Cortex of kidney (tissue), 1 donor: Measurements from ENCODE around the gene CPA1.

ENCODE experiments used
- DNase-seq: peaks from one replicate; lab custom pipeline; 2025; lab: John Stamatoyannopoulos, UW

CPA1 gene

DNA sequence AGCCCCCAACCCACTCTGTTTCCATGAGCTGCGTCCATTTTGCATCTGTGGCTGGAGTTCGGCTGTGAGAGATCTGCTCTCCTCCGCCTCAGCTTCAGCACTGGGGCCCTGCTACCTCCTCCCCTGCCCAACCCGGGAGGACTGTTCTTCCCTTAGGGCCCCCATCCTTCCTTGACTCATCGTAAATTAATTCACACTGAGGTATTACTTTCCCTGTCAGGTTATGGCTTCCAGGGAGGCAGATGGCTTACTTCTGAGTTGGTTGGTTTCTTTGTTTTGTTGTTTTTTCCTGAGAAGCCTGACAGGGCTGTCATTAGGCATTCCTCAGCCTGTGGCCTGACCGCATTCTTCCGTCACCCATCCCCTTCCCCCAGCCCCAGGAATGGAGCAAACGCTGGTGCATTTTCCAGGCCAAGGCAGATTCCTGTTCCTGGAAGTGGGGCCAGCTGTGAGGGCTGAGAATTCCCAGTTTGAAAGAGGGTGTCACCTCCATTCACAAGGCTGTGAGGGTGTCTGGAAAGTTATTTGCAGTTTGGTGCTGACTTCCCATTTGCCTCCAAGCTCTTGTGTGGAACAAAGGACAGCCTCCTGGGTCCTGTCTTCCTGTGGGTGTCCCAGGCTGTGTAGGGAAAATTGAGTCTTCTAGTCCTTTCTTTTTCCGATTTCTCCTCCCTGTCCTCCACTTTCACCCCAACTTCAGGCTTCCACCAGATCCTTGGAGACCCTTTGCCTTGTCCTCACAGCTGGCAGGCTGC lies 24.0 kb upstream of the CPA1 start:
- DNase-seq: no peak

DNA sequence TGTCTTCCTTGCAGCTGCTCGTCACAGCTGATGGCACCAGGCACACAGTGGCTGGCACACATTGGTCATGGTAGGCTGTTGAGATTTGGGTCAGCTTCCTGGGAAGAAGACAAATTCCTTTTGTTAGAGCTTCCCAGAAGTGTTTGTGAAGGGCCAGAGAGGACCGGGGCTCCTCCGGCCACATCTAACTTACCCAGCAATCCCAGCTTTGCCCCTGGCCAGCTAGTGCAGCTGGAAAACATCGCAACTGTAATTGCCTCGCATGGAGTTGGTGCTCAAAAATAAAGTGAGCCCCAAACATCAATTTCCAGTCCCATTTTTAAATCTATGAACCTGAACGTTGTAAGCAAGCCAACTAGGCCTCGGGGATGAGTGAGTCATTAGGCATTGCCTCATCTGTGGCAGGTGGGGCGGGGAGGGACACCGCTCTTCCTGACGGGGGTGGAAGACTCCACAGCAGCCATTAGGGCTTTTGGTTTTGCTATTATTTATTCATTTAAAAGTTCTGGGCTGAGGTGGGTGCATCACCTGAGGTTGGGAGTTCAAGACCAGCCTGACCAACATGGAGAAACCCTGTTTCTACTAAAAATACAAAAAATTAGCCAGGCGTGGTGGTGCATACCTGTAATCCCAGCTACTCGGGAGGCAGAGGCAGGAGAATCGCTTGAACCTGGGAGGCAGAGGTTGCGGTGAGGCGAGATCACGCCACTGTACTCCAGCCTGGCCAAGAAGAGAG lies 23.2 kb upstream of the CPA1 start:
- DNase-seq: no peak

DNA sequence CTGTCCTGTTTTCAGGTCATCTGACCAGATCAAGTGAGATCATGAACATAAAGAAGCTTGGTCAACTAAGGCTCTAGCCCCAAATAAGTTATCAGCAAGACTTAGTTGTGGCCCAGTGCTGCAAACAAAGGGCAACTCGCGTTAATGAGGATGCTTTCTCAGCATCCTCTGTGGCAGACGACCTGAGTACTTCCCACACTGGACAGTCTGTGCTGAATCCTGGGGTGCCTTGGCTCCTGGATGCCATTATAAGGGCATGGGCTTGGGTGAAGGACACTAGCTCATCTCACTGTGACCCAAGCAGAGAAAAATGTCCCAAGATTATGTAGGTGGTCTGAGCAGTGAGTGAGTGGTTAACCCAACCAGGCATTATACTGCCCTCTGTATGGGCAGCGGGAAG lies 21.8 kb upstream of the CPA1 start:
- no peak for DNase-seq

DNA sequence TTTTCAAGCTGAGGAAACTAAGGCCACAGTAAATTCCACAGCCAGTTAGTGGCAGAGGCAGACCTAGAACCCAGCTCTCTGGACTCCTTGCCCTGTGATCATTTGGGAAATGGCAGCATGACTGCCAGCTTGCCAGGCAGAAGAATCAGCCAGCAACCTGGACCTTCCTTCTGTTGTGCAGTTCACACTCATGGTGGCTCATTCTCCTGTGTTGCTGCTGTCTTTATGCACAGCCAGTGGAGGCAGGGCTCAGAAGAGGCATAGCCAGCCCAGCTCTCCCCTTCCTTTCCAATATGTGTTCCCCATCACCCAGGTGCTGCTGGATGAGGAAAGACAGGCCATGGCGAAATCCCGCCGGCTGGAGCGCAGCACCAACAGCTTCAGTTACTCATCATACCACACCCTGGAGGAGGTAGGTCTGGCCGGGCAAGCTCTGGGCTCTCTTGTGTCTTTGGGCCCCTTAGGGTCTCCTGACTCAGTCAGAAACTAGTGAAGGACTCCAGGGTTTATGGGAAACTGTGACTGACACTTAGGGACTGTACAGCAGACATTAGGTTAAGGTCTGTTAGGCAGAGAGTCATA lies 20.9 kb upstream of the CPA1 start:
- no peak for DNase-seq

DNA sequence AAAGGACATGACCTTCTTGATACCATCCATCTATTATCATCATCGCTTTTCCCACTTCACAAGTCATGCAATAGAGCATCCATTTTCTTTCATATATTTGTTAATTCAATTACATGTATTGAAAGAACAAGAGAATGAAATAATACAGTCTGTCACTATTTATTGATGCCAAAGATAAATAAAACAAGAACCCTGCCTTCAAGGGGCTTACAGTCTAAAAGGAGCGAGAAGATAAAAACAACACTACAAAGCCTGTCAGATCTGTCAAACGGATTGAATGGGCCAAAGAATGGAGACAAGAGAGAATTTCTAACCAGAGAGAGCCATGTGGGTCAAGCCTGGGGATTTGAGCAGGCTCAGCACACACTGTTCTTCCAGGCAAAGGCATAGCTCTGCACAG lies 19.8 kb upstream of the CPA1 start:
- no peak for DNase-seq

DNA sequence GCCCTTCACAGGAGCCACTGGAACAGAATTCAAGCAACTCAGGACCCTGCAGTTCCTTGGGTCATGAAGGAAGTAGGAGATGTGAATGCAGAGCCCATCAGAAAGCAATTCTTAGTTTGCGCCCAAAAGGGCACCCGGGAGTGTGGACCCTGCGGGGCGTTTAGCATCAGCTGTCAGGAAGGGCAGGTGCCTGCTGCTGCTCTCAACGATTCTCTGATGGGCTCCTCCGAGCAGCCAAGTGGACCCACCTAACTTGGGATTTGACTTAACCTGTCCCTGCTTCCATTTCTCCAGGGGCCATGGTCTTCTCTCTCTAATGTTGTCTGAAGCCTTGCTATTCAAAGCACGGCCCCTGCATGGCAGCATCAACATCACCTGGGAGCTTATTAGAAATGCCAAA lies 18.6 kb upstream of the CPA1 start:
- DNase-seq: no peak

DNA sequence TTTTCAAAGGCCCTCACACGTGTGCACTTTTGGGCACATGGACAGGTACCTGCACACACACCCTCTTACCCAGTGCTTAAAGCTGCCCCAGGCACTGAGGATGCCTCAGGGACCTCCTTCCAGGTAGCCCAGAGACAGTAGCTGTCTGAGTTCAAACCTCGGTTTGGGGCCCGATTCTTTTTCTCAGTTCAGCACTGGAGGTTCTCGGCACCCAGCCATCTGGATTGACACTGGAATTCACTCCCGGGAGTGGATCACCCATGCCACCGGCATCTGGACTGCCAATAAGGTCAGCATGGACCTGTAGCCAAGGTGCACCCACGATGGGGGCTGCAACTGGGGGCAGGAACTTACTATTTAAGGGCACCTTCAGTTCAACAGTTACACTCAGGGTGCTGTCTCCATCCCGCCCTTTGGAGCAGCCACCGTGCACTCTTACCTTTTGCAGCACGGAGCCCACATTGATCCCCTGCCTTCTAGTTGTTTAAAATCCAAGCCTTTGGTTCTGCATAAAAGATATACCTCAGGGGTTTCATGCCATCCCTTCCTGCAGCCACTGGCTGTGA lies 18.0 kb upstream of the CPA1 start:
- DNase-seq: no peak

DNA sequence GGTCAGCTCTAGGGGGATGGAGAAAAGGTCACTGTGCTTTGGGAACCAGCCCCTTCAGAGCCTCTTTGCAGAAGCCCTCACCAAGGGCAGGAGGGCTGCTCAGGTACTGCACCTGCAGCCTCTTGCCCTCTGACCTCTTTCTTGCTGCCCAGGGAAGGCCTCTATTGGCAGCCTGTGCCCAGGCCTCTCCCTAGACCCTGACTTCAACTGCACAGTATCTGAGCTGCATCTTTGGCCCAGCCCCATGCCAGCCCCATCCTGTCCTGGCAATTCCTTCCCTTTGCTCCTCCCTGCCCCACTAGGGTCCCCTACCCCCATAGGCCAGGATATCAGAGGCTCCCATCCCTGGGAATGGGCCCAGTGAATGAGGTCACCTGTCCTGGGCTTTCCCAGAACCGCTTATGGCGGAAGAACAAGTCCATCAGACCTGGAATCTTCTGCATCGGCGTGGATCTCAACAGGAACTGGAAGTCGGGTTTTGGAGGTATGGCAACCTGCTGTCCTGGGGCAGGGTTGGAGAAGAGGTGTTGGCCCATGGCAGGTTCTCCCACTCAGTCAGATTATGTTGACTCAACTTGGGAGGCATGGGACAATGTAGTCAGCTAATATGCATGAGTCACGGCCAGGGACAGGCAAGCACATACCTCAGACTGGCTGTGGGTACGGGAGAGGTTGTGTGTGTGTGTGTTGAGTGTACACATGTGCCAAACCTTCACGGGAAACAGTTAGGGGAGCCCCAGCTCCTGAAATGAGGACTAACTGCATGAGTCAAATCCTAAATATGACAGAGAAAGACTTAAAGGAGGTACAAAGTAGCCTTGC lies 17.1 kb upstream of the CPA1 start:
- no peak for DNase-seq

DNA sequence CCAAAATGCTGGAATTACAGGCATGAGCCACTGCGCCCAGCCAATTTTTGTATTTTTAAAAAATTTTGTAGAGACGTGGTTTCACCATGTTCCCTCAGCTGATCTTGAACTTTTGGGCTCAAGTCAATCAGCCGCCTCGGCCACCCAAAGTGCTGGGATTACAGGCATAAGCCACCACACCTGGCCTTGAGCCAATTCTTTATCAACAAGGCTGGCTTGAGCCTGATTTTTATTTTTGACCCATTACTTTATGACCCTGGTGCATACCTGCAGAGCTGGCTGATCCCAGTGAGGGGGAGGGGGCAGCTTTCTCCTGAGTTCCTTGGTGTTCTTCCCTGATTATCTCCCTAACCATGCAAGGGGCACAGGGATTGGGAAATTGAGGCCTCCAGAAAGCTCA lies 15.8 kb upstream of the CPA1 start:
- no peak for DNase-seq

DNA sequence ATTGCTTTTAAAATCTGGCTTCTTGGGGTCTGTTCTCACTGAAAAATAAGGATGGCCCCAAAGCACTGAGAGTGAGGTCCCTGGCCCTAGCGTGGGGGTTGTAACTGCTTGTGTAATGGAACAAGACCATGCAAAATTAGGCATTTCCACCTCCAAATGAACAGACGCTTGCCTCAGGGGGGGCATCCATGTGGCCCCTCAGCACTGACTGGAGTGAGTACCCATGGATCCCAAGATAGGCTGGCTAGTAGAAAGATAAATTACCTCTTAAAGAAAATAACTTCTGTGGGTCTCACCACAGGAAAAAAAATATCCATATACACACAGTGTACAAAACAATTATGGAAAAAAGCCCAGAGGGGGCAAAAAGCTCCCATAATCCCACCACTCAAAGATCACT lies 15.2 kb upstream of the CPA1 start:
- DNase-seq: no peak

DNA sequence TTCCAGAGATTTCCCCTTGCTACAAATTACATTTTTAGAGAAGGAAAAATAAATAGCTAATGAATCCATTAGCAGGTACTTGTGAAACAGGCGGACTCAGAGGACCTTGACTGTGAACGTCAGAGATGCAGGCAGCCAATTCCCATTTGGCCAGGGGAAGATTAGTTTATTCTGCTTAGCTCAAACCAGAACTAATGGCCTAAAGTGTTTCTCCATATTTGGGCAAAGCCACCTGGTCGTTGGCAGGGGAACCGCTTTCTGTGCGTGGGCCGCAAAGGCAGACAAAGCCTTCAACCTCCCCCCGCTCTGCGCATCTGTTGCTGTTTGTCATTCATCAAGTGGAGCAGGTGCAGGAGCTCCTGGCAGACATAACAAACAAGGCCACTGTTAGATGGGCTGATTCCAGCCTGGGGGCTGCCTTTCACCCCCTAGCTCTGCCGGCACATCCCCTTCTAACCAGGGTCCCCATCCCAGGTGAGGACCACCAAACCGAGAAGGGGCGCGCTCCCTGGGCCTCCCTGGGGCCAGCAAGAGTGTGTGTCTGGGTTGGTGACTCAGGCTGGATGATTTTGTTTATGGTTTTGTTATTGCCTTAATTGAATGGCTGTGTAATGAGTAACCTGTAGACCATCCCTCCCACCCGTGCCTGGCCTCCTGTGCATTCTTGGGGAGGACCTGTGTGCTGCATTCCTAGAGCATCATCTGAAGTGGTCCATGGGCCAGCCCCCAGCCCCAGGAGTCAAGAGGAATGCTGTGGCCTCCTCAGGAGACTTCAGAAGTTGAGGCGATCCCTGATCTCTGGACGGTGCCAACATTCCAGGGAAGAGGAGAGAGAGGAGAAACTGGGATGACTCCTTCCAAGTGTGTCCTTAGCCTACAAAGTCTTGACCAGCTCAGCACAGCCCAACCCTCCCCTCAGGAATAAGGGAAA lies 14.5 kb upstream of the CPA1 start:
- DNase-seq: no peak

DNA sequence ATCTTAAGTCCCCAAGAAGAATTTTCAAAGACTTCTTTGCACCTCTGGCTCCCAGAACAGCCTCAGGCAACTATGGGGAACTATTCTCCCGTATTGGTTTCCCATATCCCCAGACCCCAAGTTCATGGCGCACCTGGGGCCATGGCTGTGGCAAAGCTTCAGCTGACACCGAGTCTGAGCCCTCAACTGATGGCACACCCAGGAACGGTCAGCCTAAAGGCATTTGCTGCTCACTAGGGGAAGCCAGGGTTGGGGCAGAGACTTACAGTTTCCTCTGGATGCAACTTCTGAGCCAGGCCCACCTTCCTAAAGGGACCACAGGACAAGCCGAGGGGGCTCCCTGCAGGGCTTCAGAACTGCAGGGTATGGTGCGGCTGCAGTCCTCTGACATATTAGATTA lies 13.7 kb upstream of the CPA1 start:
- DNase-seq: no peak

DNA sequence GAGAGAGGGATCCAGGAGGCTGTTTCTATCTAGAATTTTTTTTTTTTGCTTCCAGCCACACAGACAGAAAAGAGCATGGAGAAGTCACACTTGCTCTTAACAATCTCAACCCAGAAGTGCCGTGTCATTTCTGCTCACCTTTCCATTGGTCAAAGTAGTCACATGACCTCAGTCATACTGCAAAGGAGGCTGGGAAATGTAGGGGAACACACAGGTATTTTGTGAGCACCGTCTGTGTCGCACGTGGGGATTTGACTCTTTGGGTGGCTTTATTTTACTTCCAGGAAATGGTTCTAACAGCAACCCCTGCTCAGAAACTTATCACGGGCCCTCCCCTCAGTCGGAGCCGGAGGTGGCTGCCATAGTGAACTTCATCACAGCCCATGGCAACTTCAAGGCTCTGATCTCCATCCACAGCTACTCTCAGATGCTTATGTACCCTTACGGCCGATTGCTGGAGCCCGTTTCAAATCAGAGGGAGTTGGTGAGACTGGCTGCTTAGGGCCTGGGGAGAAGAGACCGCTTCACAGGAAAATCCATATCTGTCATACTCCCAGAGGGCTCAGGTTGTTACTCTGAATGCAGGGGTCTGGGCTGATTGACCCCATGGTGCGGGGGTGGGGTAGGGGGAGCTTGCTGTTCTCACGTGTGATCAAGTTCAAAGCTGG lies 13.1 kb upstream of the CPA1 start:
- DNase-seq: no peak

DNA sequence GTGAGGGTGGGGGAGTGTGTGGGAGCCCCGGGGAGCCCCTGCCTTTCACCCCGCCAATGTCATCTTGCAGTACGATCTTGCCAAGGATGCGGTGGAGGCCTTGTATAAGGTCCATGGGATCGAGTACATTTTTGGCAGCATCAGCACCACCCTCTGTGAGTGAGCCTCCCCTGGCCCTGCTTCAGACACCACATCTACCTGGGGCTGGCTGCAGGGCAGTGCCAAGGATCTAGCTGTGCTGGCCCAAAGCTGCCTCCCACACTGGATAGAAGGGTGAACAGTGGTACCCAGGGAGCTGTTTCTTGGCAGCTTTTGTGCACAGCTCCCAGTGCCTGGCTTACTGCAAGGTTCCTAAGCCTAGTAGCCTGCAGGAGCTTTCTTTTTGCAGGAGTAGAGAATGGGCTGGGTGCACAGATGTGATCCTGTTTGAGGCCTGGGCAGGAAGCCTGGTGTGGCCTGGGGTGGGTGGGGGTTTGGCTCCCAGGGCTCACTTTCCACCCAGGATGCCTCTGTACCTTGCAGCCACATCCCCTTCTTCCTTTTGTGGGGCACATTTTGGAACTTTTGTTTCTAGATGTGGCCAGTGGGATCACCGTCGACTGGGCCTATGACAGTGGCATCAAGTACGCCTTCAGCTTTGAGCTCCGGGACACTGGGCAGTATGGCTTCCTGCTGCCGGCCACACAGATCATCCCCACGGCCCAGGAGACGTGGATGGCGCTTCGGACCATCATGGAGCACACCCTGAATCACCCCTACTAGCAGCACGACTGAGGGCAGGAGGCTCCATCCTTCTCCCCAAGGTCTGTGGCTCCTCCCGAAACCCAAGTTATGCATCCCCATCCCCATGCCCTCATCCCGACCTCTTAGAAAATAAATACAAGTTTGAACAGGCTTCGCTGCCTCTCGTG lies 12.2 kb upstream of the CPA1 start:
- DNase-seq: no peak

DNA sequence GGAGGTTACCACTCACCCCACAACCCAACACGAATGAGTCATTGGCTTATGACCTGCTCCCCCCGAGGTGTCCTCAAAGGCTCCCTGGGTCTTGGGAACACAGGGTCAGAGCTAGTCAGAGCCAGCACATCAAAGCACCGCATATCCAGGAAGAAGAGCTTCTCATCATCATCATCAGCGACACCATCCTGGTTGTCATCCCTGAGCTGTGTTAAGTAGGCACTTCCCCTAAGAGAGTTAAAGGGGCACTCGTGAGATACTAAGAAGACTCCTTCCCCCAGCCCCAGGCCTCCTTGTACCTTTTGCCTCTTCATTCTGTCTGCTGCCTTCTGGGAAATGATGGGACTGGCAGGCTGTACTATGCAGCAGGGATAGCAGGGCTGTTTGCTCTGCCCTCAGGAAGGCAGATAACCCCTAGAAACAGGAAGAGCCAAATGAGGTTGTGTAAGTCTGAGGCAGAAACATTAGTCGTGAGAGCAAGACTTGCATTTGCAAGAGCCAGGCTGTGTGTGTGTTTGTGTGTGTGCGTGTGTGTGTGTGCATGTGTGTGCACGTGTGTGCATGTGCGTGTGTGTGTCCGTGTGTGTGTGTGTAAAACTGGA lies 11.1 kb upstream of the CPA1 start:
- no peak for DNase-seq

DNA sequence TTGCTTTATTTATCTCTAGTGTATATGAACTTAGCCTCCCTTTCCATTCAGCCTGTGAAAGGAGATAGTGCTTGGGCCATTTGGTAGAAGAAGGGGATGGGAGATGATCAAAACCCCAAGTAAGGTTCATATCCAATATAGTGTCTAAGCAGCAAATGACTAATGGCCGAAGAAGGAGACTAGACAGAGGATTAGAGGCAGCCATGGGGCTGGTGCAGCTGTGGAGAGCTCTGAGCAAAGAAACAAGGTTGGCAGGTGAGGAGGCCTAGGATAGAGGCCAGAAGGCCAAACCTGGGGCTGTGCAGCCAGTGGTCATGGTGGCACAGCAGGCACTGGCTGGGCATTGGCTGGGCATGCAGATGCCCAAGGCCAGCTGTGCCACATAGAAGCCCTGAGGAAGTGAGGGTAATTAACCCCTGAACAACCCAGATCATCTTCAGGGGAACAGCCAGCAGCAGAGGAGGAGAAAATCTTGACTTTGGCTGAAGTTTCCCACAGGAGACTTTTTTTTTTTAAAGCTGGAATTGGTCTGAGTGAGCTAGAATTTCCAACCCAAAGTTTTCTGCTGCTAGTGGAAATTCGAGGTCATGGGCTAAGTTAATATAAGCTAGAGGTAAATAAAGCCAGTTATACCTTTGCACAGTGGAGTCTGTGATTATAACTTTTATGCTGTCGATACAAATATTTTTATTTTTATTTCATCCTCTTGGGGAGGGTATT lies 10.3 kb upstream of the CPA1 start:
- no peak for DNase-seq

DNA sequence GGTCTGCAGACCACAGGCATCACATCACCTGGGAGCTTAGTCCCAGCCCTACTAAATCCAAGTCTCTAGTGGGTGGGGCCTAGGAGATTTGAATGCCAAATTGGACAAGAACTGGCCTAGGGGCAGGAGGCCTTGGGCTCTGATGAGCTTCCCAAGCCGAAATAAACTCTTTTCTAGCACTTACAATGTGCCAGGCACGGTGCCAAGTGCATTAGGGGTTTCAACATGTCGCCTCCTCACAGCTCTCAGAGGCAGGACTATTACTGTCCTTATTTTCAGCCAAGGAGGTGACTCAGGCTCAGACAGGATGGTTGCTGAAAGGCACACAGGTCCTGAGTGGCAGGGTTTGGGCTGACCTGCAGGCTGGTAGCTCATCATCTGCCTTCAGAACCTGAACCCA lies 9.2 kb upstream of the CPA1 start:
- no peak for DNase-seq

DNA sequence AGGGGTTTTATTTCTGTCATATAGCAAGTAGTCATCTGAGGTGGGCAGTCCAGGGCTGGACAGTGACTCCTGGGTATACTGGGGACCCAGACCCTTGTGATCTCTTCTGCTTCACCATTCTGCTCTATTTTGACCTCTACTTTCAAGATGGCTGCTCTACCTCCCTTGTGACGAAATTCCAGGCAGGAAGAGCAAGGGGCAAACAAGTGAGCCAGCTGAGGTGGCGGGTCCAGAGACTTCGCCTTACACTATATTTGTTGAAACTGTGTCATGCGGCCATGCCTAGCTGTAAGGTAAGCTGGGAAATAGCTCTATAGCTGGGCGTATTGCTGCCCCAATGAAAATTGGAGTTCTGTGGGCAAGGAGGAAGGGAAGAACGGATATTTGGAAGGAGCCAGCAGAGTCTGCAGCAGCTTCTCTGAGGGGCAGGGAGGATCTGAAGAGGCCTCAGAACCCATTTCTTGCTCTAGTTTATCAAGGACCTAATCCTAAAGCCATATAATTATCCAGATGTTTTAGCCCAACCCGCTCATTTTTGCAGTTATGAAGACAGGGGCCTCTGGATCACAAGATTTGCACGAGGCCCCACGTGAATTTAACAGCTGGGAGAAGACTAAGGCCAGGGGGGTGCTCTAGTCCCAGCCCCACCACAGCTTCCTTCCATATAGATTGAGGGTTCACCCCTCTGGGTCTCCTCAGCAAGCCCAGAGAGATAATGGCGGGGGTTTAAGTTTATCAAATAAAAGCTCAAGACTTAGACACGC lies 7.7 kb upstream of the CPA1 start:
- DNase-seq: no peak
